ENCODE measurements around the gene ARHGEF2. TPM values are rescaled to one million over a fixed set of nuclear protein-coding genes. Genes with fewer than 3 reads are reported as not detected.

Gene ARHGEF2
- total RNA-seq, 1 donor from 2014 or later: 61.2 TPM

DNA sequence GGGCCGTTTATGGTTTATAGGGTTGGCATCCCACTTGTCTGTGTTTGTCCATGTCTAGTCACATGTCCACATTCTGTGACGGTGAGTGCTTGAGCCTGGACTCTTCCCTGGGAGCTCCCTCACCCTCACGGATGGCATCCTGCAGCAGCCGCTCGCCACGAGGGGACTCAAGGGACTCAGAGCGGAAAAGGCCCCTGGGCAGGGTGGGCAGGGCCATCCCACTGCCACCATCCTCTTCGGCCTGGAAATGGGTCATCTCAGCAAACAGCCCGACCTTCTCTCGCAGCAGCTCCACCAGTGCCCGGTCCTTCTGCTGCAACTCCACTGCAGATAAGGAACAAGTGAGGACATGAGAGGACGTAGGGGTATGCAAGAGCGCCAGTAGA, 25.8 kb downstream of the ARHGEF2 start:
- no peak for ATAC-seq

DNA sequence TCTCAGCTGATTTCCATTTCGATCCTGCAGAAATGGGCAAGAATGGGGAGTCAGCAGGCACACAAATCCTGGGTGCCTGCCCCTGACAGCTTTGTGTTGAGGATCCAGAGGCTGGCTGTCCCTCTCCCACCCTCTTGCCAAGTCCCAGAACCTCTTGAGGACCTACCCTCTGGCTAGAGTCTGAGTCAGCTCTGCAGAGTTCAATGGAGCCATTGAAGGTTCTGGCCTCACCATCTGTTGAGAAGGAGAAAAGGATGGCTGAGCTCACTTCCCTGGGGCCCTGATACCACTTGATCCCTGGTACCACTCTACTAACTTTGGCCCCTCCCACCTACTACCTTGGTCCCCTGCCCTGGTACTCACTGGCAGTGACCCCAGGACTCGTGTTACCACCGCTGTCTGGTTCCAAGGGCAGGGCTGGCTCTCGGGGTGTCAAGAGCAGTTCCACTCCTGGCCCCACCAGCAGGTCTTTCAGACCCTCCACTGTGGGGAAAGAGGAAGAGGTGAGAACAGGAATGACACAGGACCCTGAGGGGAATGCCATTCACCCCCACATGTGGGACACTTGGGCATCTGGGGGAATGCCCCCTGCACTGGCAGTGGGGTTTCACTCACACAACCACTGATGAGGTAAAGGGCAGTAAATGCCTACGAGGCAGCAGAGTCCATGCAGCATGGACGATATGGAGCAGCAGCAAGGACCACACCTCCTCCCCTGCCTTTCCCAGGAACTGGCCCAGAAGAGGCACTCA, 26.4 kb downstream of the ARHGEF2 start:
- DNase-seq: no peak
- intact Hi-C loops (cut with micrococcal nuclease): no loop called here
- no peak for ATAC-seq

More for the DNA sequence above, 25.8 kb downstream of the ARHGEF2 start:
- intact Hi-C loops (cut with micrococcal nuclease): no loop called here
- DNase-seq: no peak

DNA sequence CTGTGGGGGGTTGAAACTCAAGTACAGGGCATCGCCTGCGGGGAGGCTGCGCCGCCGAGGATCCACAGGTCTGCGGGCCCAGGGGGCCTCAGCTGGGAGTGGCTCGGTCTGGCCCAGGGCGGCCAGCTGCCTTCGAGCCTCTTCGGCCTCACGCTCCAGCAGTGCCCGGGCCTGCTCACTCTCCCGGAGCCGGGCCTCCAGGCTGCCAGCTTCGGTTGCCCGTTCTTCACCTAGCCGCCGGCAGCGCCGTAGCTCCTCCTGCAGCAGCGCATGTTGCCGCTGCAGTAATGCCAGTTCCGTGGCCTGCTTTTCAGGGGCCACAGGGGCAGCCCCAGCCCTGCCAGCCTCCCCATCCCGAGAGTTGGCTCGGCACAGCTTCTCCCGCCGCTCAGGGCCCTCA, 27.5 kb downstream of the ARHGEF2 start:
- intact Hi-C loops (cut with micrococcal nuclease): no loop called here
- DNase-seq: no peak
- no peak for ATAC-seq

DNA sequence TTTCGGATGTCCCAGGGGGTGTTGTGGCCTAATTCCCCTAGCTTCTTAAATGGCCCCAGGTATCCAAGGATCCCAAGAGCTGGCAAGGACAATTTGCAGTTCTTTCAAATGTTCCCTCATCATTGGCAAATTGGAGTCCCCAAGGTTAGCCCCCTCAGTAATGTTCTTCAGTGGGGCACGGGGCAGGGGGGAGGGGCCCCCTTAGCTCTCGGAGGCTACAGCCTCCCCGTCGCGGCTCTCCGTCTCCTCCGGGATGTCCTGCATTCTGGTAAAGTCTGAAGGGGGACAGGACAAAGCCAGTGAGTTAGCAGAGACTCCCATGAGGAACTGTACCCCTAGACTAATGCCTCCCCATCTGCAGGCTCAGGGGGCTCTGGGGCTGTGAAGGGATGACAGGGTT, 30.6 kb downstream of the ARHGEF2 start:
- ATAC-seq: no peak
- intact Hi-C loops (cut with micrococcal nuclease): no loop called here

DNA sequence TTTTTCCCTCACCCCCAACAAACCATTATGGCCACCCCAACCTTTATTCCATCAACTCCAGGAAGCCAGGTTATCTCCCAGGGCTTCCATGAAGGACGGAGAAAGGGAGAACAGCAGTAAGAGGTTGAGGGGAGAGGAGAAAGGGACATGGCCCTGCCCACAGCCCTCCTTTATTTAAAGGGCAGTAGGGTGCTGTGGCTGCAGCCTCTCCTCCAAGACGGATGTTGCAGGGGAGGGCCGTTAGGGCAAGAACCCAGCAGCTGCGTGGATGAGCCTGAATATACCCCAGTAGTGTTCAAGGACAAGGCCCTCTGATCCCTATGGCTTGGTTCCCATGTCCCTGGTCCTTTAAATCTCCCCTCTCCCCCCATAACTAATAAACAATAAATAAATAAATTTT, 31.1 kb downstream of the ARHGEF2 start:
- ATAC-seq (no peak), DNase-seq (no peak)
- intact Hi-C loops (cut with micrococcal nuclease): no loop called here

More for the DNA sequence above, 30.6 kb downstream of the ARHGEF2 start:
- no peak for DNase-seq

DNA sequence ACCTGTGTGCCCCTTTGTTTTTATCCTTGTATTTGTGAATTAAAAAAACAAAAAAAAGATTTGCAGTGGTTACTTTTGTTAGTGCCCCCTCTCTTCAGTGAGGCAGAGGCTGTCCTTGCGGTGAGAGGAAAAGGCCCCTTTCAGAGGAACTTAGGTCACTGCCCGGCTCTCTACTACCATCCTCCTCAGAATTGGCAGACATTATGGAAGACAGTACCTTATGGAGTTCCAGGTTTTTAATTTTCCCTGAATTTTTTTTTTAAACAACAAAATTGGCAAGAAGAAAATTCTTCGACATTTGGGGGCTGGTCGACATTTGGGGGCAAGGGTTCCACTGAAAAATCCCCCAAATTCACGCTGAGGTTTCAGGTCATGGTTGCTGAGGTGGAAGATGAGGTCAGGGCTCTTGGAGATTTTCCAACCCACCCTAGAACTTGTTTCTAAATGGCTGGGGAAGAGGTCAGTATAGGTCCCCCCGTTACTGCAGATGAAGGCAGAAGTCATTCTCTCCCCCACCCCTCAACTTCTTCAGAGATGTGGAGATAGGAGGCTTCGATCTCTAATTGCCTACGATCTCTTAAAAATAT, 31.6 kb downstream of the ARHGEF2 start:
- ATAC-seq (no peak), DNase-seq (no peak)
- intact Hi-C loops (cut with micrococcal nuclease): no loop called here

DNA sequence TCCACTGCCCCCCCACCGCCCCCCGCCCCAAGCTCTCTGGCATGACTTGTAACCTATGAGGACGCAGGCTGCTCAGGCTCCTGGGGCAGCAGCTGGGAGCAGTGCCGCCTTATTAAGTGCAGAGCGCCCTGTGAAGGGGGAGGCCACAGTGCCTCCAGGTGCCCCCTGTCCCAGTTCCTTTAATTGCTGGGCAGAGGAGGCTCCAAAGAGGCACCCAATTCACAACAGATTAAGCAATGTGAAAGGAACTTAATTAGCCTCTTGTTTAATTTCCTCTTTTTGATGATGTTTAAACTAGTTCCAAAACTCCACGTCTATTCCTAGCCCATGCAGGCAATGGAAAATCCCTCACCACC, 33.9 kb downstream of the ARHGEF2 start:
- intact Hi-C loops (cut with micrococcal nuclease): loop anchor here (5.0 kb wide), 1 partner anchor 38 kb away; no protein-coding TSS in a partner anchor
- ATAC-seq (no peak), DNase-seq (no peak)

DNA sequence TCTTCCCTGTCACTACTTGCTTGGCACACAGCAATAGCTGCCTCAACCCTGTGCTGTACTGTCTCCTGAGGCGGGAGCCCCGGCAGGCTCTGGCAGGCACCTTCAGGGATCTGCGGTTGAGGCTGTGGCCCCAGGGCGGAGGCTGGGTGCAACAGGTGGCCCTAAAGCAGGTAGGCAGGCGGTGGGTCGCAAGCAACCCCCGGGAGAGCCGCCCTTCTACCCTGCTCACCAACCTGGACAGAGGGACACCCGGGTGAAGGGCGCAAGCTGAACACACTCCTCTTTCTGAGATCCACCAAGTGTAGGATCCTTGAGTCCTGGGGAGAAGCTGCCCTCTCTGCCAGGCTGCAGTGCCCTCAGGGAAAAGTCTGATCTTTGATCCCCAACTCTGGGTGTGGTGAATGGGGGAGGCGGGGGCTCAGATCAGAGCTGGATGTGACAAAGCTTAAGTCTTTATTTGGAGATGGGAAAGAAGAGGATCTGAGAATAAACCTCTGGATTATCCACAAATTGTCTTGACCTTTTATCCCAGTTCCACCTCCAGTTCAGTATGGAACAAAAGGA, 35.7 kb downstream of the ARHGEF2 start:
- DNase-seq: no peak
- no peak for ATAC-seq
- intact Hi-C loops (cut with micrococcal nuclease): loop anchor here (5.0 kb wide), 1 partner anchor 40 kb away; no protein-coding TSS in a partner anchor

DNA sequence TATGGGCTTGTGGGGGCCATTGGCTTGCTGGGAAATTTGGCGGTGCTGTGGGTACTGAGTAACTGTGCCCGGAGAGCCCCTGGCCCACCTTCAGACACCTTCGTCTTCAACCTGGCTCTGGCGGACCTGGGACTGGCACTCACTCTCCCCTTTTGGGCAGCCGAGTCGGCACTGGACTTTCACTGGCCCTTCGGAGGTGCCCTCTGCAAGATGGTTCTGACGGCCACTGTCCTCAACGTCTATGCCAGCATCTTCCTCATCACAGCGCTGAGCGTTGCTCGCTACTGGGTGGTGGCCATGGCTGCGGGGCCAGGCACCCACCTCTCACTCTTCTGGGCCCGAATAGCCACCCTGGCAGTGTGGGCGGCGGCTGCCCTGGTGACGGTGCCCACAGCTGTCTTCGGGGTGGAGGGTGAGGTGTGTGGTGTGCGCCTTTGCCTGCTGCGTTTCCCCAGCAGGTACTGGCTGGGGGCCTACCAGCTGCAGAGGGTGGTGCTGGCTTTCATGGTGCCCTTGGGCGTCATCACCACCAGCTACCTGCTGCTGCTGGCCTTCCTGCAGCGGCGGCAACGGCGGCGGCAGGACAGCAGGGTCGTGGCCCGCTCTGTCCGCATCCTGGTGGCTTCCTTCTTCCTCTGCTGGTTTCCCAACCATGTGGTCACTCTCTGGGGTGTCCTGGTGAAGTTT, 36.4 kb downstream of the ARHGEF2 start:
- DNase-seq (no peak), ATAC-seq (no peak)
- intact Hi-C loops (cut with micrococcal nuclease): loop anchor here (5.0 kb wide), 1 partner anchor 40 kb away; no protein-coding TSS in a partner anchor

DNA sequence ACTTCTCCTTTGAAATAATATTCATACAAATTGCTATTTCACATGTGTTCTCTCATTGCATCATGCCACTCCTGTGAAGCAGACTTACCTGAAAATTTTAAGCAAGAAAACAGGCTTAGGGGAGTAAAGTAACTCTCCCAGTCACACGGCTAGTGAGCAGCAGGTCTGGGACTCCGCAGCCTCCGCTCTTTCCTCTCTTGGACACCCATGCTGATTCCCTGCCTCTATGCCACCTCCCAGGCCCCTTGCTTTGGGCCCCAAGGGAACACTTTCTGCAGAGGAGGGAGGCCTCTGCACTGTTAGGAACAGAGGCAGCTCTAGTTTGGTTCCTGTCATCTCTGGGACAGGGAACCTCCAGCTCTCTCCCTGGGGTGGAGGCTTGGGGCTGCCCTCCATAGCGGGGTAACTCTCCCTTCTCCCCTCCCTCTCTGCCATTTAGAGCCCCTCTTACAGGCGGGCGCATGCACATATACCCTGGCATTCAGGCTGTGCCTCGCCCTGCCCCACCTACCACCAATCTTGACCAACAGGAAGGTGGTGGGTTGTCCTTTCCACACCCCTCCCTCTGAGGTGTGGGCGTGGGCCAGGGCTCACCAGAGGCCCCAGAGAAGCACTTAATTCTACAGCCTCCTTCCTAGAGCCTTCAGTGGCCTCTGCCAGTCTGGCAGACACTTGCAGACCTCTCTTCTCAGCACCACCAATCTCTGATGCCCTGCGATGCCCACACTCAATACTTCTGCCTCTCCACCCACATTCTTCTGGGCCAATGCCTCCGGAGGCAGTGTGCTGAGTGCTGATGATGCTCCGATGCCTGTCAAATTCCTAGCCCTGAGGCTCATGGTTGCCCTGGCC, 37.1 kb downstream of the ARHGEF2 start, which contains the start of gene RXFP4:
TSS of gene RXFP4 (plus strand) at position 646 of the 852 bp plus-strand sequence. CDS start at position 718, 72 bp downstream.
- intact Hi-C loops (cut with micrococcal nuclease): loop anchor here (5.0 kb wide), 1 partner anchor 41 kb away; no protein-coding TSS in a partner anchor
- ATAC-seq (peak; percentile 36), DNase-seq (no peak)

DNA sequence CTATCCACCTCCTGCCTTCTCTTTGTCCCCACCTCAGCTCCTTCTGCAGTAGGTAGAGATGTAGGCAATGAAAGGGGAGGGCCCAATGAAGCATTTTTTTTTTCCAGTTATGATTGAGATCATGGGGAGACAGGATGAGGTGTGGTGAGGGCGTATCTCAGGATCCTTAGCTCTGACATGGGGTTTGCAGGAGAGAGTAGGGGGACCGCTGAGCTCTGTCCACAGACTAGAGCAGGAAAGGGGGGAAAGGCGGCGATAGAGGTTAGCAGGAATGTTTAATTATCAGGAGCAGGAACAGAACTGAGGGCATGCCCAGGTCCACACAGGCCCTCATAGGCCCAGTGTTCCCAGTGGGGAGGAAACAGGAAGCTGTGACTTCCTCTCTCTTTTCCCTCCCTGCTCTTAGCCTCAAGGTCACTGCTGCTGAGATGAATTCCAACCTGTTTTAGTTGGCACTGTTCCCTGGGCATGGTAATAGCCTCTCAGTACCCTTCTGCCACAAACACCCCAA, 37.8 kb downstream of the ARHGEF2 start:
- intact Hi-C loops (cut with micrococcal nuclease): loop anchor here (5.0 kb wide), 1 partner anchor 42 kb away; no protein-coding TSS in a partner anchor
- no peak for DNase-seq
- peak; percentile 77 for ATAC-seq

DNA sequence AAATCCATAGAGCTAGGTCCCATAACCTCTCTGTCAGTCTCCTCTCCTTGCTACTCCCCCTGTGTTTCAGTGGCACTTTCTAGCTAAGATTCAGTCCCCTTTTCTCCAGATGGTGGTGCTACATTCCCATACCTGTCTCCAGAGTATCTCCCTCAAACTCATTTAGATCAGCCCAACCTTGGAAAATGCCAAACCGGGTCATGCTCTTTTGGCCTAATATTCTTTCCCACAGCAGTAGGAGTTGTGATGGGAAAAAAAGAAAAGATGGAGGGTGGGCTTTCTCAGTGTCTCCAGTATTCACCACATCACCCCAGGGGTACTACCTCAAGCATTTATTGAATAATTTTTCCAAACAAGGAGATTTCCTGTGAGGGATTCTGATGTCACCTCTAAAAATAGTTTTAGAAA, 40.1 kb downstream of the ARHGEF2 start:
- intact Hi-C loops (cut with micrococcal nuclease): no loop called here
- DNase-seq (no peak), ATAC-seq (peak; percentile 16)

DNA sequence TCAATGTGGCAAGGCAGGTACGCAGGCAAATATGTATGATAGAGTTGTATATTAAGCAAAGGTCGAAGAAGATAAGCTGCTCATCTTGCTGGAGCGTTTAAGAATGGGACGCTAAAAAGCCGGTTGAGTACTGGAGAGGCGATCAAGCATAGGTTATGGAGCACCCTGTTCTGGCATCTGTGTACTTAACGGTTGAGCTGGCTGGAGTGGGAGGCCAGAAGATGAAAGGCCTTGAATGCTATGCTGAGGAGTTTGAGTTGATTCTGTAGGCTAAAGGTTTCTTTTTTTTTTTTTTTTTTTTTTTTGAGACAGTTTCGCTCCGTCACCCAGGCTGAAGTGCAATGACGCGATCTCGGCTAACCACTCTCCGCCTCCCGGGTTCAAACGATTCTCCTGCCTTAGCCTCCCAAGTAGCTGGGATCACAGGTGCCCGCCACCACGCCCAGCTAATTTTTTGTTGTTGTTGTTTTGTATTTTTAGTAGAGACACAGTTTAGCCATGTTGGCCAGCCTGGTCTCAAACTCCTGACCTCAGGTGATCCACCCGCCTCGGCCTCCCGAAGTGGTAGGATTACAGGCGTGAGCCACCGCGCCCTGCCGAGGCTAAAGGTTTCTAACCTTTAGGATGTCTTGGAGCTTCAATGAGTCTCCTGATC, 43.3 kb downstream of the ARHGEF2 start:
- no peak for ATAC-seq
- no peak for DNase-seq
- intact Hi-C loops (cut with micrococcal nuclease): no loop called here

DNA sequence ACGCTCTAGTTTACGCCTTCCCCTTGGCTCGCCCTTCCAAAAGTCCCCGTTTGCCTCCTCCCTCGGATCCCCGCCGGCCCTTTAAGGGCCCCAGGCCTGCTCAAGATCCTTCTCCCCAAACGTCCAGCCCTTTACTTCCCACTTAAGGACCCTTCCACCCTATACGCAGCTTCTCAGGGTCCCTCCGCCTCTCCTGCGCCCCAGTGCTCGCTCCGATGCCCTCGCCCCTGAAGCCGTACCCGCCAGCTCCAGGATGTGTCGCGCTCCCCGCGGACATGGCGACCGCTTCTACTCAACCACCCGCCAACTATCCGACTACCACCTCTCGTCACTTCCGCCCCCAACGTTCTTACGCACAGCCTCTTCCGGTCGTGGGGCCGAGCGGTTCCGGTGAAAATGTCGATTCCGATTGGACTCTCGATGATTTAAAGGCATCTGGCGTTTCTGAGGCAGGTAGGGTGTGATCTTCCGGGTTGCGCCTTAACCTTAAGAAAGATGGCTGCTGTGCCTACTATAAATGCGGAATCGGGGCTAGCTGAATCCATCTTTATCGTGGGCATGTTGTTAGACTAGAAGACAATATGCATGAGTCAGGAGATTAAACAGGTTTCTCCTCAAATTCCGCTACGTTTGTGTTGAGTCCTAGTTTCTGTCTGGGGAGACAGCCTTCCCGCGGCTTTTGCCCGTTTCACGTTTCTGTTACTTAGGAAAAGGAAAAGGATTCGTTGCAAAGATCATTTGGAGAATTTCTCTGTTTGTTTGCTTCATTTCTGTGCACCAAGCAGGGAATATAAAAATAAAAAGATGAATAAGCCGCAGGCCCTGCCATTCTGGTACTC, 44.0 kb downstream of the ARHGEF2 start, which contains the start of gene KHDC4:
TSS of gene KHDC4 (minus strand) at position 317 of the 839 bp plus-strand sequence. CDS start at position 277, 40 bp downstream.
- DNase-seq: peak; percentile 95
- intact Hi-C loops (cut with micrococcal nuclease): no loop called here
- peak; percentile 97 for ATAC-seq

DNA sequence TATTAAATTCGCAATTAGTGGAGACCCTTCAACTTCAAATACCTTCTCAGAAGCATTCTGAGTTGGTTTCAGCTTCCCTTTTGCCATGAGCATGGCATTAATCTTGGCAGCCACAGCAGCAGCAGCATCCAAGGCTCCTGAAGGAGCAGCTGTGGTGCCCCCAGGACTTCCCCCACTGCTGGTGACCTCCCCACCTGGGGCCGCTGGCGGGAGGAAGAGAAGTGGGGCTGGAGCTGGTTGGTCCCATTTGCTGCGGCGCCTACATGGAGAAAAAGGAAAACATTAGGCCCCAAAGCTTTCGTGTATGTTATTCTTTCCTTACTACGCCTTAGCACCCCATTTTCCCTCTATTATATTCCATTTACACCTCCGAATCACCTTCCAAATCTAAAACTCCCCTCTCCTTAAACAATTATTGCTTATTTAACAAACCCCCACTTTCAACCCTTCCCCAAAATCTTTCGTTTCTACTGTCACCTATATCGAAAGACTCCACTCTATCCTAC, 44.7 kb downstream of the ARHGEF2 start:
- ATAC-seq: no peak
- intact Hi-C loops (cut with micrococcal nuclease): no loop called here
- DNase-seq: no peak

DNA sequence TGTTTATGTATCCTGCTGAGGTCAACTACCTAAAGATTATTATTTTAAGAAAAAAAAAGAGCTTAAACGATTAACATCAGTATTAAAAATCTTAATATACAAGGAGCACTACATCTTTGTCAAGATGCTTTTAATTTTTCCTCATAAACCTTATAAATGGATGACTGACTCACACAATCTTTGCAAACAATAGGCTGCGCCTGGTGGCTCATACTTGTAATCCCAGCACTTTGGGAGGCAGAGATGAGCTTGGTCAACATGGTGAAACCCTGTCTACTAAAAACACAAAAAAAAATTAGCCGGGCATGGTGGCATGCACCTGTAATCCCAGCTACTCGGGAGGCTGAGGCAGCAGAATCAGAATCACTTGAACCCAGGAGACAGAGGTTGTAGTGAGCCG, 45.9 kb downstream of the ARHGEF2 start:
- ATAC-seq (no peak), DNase-seq (no peak)
- intact Hi-C loops (cut with micrococcal nuclease): no loop called here

DNA sequence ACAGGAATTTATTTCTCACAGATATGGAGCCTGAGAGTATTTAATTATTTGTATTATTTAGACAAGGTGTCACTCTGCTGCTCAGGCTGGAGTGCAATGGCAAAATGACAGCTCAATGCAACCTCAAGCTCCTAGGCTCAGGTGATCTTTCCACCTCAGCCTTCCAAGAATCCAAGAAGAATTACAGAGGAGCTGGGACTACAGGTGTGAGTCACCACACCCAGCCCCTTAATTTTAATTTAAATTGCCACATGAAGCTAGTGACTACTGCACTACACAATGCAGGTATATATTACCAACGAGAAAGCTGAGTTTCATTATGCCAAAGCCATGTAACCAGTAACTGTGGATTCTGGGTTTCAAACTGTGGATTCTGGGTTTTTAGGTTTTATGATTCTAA, 46.3 kb downstream of the ARHGEF2 start:
- intact Hi-C loops (cut with micrococcal nuclease): no loop called here
- no peak for DNase-seq
- ATAC-seq: no peak

Data from left ventricle myocardium superior (tissue), 1 donor.